SW 1271 (cell line): ENCODE data around the gene LZTS2.

Source experiments
- DNase-seq, 2 experiments: peaks; one replicate each; lab custom pipeline; 2025; lab: John Stamatoyannopoulos, UW

The LZTS2 gene

GRCh38 chr10:101014966-101015581 lies 15.5 kb downstream of the LZTS2 start:
- no peak for DNase-seq

- DNase-seq, result no peak
These were observed 16.0 kb downstream of the LZTS2 start for GRCh38 chr10:101015582-101015973.

- DNase-seq, result no peak
These were observed 17.2 kb downstream of the LZTS2 start for GRCh38 chr10:101016814-101017213.

GRCh38 chr10:101018118-101018599 lies 18.6 kb downstream of the LZTS2 start:
- DNase-seq, result no peak

- peak; percentile 28 to 41 for DNase-seq
These were observed 19.2 kb downstream of the LZTS2 start for GRCh38 chr10:101018600-101019439.

- DNase-seq, result no peak
These were observed 19.8 kb downstream of the LZTS2 start for GRCh38 chr10:101019440-101019703.

GRCh38 chr10:101020427-101021075 lies 20.9 kb downstream of the LZTS2 start:
- DNase-seq, result no peak

- DNase-seq, result no peak
These were observed 21.6 kb downstream of the LZTS2 start for GRCh38 chr10:101021239-101021638.

GRCh38 chr10:101021692-101022251 lies 22.2 kb downstream of the LZTS2 start:
- DNase-seq, result no peak

- DNase-seq, result no peak
These were observed 23.5 kb downstream of the LZTS2 start for GRCh38 chr10:101022967-101023705.

GRCh38 chr10:101027106-101027720 lies 27.6 kb downstream of the LZTS2 start:
- no peak for DNase-seq

- no peak for DNase-seq
These were observed 29.1 kb downstream of the LZTS2 start for GRCh38 chr10:101028446-101029337.

- DNase-seq, result no peak
These were observed 30.1 kb downstream of the LZTS2 start for GRCh38 chr10:101029520-101030295.

GRCh38 chr10:101030496-101031127 lies 31.0 kb downstream of the LZTS2 start:
- DNase-seq, result no peak

GRCh38 chr10:101031128-101031795 lies 31.7 kb downstream of the LZTS2 start, which contains the start of the genes PDZD7 and SFXN3:
PDZD7 (minus strand) TSS chr10:101031129; CDS start chr10:101030219, 910 bp downstream.
SFXN3 (plus strand) TSS chr10:101031234; CDS start chr10:101034695, 3,461 bp downstream.
- DNase-seq, result peak; percentile 52 to 82

GRCh38 chr10:101031796-101032636 lies 32.4 kb downstream of the LZTS2 start:
- DNase-seq, result peak; percentile 42 to 68

GRCh38 chr10:101032637-101033224 lies 33.1 kb downstream of the LZTS2 start:
- peak in 1 of 2 experiments; percentile 67 for DNase-seq
